ENCODE measurements around the gene CNOT6. TPM values are rescaled to one million over a fixed set of nuclear protein-coding genes. Genes with fewer than 3 reads are reported as not detected.

CNOT6 gene
- total and polyA plus RNA-seq, 4 donors = 6.2 to 17.6 (median 14.2) TPM

DNA sequence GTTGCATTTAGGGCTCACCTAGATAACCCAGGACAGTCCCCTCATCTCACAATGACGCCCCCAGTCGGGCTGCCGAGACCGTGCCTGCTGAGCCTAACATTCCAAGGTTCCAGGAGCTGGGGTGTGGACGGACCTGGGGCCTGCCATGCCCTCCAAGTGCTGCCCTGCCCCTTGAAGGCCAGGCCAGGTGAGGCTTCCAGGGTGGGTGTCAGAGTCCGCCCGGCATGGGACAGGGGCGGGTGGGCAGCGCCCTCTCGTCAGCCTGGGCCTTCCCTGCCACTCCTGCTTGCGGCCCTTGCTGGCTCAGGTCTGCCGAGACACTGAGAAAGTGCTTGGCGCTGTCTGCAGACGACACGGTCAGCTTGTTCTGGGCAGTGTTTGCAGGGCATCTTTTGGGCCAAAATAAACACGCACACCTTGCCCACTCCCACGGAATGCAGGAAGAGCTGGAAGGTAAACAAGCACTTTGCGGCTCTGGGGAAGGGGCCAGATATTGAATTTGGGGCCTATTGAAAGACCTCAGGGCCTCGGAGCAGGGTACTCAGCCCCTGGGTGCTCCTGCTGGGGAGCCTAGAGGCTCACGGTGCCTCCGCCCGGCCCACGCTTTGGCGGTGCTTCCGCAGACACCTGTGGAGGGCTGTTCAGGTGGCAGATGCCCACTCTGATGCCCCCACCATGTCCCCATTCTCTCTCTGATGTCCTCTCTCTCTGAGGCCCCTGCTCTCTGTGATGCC is 101.4 kb downstream of the CNOT6 start:
- DNase-seq (no peak), ATAC-seq (ENCODE audit: low FRiP score) (no peak)
- H3K4me1 ChIP-seq (ENCODE audit: control insufficient read depth in 1 of 2, insufficient read depth in 2 of 2, low read length in 2 of 2) = no peaks in the 10 kb centered on the region
- no peaks in the 10 kb centered on the region for H3K9me3 ChIP-seq (ENCODE audit: control insufficient read depth, low read length)
- no peaks in the 10 kb centered on the region for H3K36me3 ChIP-seq (ENCODE audit: control insufficient read depth in 1 of 2, insufficient read depth in 2 of 2, low read length in 1 of 2)
- H3K27me3 ChIP-seq (ENCODE audit: control insufficient read depth in 1 of 2, insufficient read depth in 2 of 2, low read length in 1 of 2) = no peaks in the 10 kb centered on the region
- intact Hi-C loops (cut with DNase I) = no loop called here
- H3K27ac ChIP-seq (ENCODE audit: low read depth in 1 of 2, low read length in 2 of 2) = no peak overlapping the region
- H3K4me3 ChIP-seq (ENCODE audit: low read length in 2 of 2) = no peak overlapping the region
- WGBS, 2 donors = 80 to 84% methylated on average over 25 of the region's 25 CpGs

DNA sequence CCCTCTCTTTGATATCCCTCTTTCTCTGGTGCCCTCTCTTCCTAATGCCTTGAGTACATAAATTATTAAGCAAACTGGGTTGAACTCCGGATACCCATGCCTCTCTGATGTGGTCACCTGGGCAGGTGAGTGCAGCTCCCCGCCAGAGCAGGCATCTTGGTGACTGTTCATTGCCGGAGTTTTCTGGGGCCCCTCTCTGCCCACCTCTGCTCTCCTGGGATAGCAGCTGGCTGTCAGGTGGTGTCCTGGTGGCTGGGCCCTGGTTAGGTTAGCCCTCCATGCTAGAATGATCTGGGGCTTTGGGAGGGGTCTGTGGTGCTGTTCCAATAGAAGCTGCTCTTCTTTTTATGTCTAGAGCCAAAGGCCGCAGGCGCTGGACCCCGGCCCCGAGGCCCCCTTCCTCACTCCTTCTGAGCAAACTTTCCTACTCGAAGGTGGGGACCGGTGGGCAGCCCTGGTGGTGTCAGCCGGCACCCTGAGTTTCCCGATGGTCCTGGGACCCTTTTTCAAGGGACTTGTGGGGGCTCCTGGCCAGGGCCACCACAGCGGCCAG is 102.0 kb downstream of the CNOT6 start:
- Histone ChIP-seq H3K27me3 (ENCODE audit: control insufficient read depth in 1 of 2, insufficient read depth in 2 of 2, low read length in 1 of 2) (no peaks in the 10 kb centered on the region), H3K9me3 (ENCODE audit: control insufficient read depth, low read length) (no peaks in the 10 kb centered on the region), H3K4me1 (ENCODE audit: control insufficient read depth in 1 of 2, insufficient read depth in 2 of 2, low read length in 2 of 2) (no peaks in the 10 kb centered on the region), H3K36me3 (ENCODE audit: control insufficient read depth in 1 of 2, insufficient read depth in 2 of 2, low read length in 1 of 2) (no peaks in the 10 kb centered on the region), H3K4me3 (ENCODE audit: low read length in 2 of 2) (no peak overlapping the region), H3K27ac (ENCODE audit: low read depth in 1 of 2, low read length in 2 of 2) (no peak overlapping the region)
- WGBS, 2 donors = 89 to 93% methylated on average over 12 of the region's 12 CpGs
- no peak for ATAC-seq (ENCODE audit: low FRiP score)
- no peak for DNase-seq
- intact Hi-C loops (cut with DNase I) = no loop called here

DNA sequence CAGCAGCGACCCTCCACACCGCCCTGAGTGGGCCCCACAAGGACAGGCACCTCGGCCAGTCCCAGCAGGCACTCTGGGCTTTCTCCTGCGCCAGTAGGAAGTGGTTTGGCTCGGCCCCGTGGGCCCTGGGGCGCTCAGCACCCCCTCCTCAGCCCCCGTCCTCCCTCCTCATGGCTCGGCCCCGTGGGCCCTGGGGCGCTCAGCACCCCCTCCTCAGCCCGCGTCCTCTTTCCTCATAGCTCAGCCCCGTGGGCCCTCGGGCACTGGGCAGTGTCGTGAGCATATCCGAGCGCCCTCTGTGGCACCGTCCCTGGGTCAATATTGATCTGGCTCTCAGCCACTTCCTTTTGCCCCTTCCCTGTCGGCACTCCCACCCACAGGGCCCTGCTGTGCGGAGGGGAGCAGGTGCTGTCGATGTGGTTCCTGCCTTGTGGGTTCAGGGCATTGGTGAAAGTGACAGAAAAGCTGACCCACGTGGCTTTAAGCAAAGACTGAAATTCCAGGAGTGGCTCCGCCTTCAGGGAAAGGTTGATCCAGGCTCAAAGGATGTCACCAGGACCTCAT is 102.6 kb downstream of the CNOT6 start:
- DNase-seq = no peak
- intact Hi-C loops (cut with DNase I) = no loop called here
- no peak for ATAC-seq (ENCODE audit: low FRiP score)
- H3K27ac ChIP-seq (ENCODE audit: low read depth in 1 of 2, low read length in 2 of 2) = no peak overlapping the region
- 68 to 69% methylated on average over 22 to 24 of the region's 24 CpGs for WGBS, 2 donors
- H3K4me3 ChIP-seq (ENCODE audit: low read length in 2 of 2) = no peak overlapping the region
- no peaks in the 10 kb centered on the region for H3K36me3 ChIP-seq (ENCODE audit: control insufficient read depth in 1 of 2, insufficient read depth in 2 of 2, low read length in 1 of 2)
- no peaks in the 10 kb centered on the region for H3K9me3 ChIP-seq (ENCODE audit: control insufficient read depth, low read length)
- H3K4me1 ChIP-seq (ENCODE audit: control insufficient read depth in 1 of 2, insufficient read depth in 2 of 2, low read length in 2 of 2) = no peaks in the 10 kb centered on the region
- no peaks in the 10 kb centered on the region for H3K27me3 ChIP-seq (ENCODE audit: control insufficient read depth in 1 of 2, insufficient read depth in 2 of 2, low read length in 1 of 2)

DNA sequence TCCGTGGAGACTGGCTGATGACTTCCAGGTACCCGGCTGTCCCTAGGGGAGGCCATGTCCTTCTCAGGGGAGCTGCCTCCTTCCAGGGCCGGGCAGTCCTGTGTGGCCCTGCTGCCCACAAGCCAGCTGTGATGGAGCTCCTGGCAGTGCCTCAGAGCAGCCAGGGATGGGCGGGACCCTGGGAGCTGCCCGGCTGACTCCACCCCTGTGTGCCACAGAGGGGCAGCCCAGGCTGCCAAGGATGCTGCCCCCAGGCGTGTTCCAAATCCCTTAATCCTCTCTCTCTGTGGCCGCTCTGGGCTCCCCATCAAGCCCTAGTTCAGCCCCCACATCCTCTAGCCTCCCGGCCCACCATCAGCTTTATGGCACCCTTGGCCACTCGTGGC is 104.1 kb downstream of the CNOT6 start:
- Histone ChIP-seq H3K4me1 (ENCODE audit: control insufficient read depth in 1 of 2, insufficient read depth in 2 of 2, low read length in 2 of 2) (no peaks in the 10 kb centered on the region), H3K27ac (ENCODE audit: low read depth in 1 of 2, low read length in 2 of 2) (no peak overlapping the region), H3K9me3 (ENCODE audit: control insufficient read depth, low read length) (no peaks in the 10 kb centered on the region), H3K27me3 (ENCODE audit: control insufficient read depth in 1 of 2, insufficient read depth in 2 of 2, low read length in 1 of 2) (no peaks in the 10 kb centered on the region), H3K4me3 (ENCODE audit: low read length in 2 of 2) (no peak overlapping the region), H3K36me3 (ENCODE audit: control insufficient read depth in 1 of 2, insufficient read depth in 2 of 2, low read length in 1 of 2) (no peaks in the 10 kb centered on the region)
- intact Hi-C loops (cut with DNase I) = no loop called here
- WGBS, 2 donors = 78 to 79% methylated on average over 9 of the region's 9 CpGs
- ATAC-seq (ENCODE audit: low FRiP score) (no peak), DNase-seq (peak in 1 of 2 donors; percentile 52)

DNA sequence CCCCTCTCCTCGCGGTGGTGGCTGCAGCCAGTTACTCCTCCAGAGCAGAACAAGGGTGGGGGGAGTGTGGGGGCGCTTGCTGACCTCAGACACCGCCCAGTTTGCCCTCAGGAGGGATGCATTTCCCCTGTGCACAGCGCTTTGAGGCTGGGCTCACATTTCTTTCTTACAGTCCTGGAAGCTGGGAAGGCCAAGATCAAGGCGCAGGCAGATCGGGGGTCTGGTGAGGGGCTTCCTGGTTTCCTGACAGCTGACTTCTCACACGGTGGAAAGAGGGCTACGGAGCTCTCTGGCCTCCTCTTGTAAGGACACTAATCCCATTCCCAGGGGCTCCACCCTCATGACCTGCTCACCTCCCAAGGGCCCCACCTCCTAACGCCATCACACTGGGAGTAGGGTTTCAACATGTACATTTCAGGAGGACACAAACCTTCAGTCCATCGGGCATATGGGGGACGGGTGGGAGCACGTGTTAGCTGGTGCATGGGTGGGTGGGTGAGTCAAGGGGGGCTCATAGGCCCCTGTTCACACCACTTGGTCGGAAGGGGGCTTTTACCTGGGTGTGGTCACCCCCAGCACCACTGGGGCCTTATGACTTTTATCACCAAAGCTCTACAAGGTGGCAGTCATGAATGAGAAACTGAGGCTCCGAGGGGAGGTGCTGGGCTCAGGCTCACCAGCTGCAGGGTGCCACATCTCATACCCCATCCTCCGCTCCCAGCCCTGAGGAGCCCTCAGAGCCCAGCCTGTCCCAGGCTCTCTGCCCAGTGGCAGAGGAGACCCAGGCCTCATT is 104.8 kb downstream of the CNOT6 start:
- Histone ChIP-seq H3K36me3 (ENCODE audit: control insufficient read depth in 1 of 2, insufficient read depth in 2 of 2, low read length in 1 of 2) (no peaks in the 10 kb centered on the region), H3K4me1 (ENCODE audit: control insufficient read depth in 1 of 2, insufficient read depth in 2 of 2, low read length in 2 of 2) (no peaks in the 10 kb centered on the region), H3K9me3 (ENCODE audit: control insufficient read depth, low read length) (no peaks in the 10 kb centered on the region), H3K4me3 (ENCODE audit: low read length in 2 of 2) (no peak overlapping the region), H3K27ac (ENCODE audit: low read depth in 1 of 2, low read length in 2 of 2) (no peak overlapping the region), H3K27me3 (ENCODE audit: control insufficient read depth in 1 of 2, insufficient read depth in 2 of 2, low read length in 1 of 2) (no peaks in the 10 kb centered on the region)
- WGBS, 2 donors = 90 to 93% methylated on average over 16 of the region's 16 CpGs
- DNase-seq (peak in 1 of 2 donors; percentile 23), ATAC-seq (ENCODE audit: low FRiP score) (no peak)
- intact Hi-C loops (cut with DNase I) = no loop called here

DNA sequence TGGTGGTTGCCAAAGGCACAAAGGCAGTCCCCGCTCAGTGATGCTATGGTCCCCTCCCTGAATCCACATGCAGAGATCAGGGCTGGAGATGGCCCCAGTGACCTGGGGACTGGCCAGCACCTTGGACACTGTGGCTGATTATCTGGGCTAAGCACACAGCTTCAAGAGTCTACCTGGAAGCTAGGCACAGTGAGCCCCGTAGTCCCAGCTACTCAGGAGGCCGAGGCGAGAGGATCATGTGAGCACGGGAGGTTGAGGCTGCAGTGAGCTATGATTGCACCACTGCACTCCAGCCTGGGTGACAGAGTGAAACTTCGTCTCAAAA is 105.4 kb downstream of the CNOT6 start:
- peak in 1 of 2 donors; percentile 37 for DNase-seq
- no peaks in the 10 kb centered on the region for H3K27me3 ChIP-seq (ENCODE audit: control insufficient read depth in 1 of 2, insufficient read depth in 2 of 2, low read length in 1 of 2)

DNA sequence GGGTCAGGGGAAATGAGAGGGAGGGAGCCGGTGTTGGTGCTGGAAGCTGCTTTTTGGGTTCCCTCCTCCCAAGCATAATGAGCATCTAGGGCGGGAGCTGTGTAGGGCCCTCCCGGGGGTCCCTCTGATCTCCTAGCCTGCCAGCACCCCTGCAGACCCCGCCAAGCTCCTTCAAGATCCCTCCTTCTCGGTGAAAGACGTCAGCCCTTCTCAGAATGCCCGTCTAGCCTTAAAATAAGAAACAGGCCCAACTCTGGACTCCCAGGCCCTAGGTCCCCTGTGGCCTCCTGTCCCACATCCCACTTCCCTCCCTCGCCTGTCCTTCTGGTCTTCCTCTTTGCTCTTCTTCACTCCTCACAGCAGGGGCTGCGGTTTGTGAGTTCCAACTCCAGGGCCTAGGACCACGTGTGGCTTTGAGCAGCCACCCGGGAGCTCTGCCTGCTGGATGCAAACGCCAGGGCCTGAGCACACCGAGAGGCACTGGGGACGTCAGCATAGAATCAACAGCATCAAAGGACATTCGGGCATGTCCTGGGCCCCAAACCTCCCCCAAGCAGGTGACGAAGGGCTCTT is 105.9 kb downstream of the CNOT6 start:
- 74 to 77% methylated on average over 16 of the region's 16 CpGs for WGBS, 2 donors
- ATAC-seq (ENCODE audit: low FRiP score) (no peak), DNase-seq (peak in 1 of 2 donors; percentile 32)
- H3K4me1 ChIP-seq (ENCODE audit: control insufficient read depth in 1 of 2, insufficient read depth in 2 of 2, low read length in 2 of 2) = no peaks in the 10 kb centered on the region
- no peak overlapping the region for H3K27ac ChIP-seq (ENCODE audit: low read depth in 1 of 2, low read length in 2 of 2)
- no peaks in the 10 kb centered on the region for H3K9me3 ChIP-seq (ENCODE audit: control insufficient read depth, low read length)
- intact Hi-C loops (cut with DNase I) = no loop called here
- no peak overlapping the region for H3K4me3 ChIP-seq (ENCODE audit: low read length in 2 of 2)
- no peaks in the 10 kb centered on the region for H3K36me3 ChIP-seq (ENCODE audit: control insufficient read depth in 1 of 2, insufficient read depth in 2 of 2, low read length in 1 of 2)
- H3K27me3 ChIP-seq (ENCODE audit: control insufficient read depth in 1 of 2, insufficient read depth in 2 of 2, low read length in 1 of 2) = no peaks in the 10 kb centered on the region

More for the DNA sequence above, 105.4 kb downstream of the CNOT6 start:
- intact Hi-C loops (cut with DNase I) = no loop called here
- ATAC-seq (ENCODE audit: low FRiP score) = no peak
- Histone ChIP-seq H3K4me3 (ENCODE audit: low read length in 2 of 2) (no peak overlapping the region), H3K4me1 (ENCODE audit: control insufficient read depth in 1 of 2, insufficient read depth in 2 of 2, low read length in 2 of 2) (no peaks in the 10 kb centered on the region), H3K36me3 (ENCODE audit: control insufficient read depth in 1 of 2, insufficient read depth in 2 of 2, low read length in 1 of 2) (no peaks in the 10 kb centered on the region), H3K27ac (ENCODE audit: low read depth in 1 of 2, low read length in 2 of 2) (no peak overlapping the region), H3K9me3 (ENCODE audit: control insufficient read depth, low read length) (no peaks in the 10 kb centered on the region)
- 91 to 94% methylated on average over 6 of the region's 6 CpGs for WGBS, 2 donors

DNA sequence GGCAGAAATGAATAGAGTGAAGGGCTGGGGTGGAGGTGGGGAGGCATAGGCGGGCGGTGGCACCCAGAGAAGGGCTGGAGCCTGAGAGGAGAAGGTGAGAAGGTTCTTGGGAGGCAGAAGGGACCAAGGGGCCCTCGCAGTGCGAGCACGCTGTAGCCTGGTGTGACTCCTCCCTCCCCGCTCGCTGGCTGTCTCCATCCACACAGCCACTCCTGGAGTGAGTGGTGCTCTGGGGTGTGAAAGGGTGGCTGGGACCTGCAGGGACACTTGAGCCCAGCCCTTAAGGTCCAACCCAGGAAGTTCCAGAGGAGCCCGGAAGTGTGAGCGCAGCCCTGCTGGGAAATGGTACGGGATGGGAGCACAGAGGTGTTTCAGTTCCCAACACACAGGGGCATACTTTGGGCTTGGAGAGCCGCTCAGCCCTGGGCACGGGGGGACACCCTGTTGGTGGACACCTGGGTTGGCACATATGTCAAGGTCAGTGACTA is 106.4 kb downstream of the CNOT6 start:
- Histone ChIP-seq H3K36me3 (ENCODE audit: control insufficient read depth in 1 of 2, insufficient read depth in 2 of 2, low read length in 1 of 2) (no peaks in the 10 kb centered on the region), H3K27me3 (ENCODE audit: control insufficient read depth in 1 of 2, insufficient read depth in 2 of 2, low read length in 1 of 2) (no peaks in the 10 kb centered on the region), H3K27ac (ENCODE audit: low read depth in 1 of 2, low read length in 2 of 2) (no peak overlapping the region), H3K4me3 (ENCODE audit: low read length in 2 of 2) (no peak overlapping the region), H3K4me1 (ENCODE audit: control insufficient read depth in 1 of 2, insufficient read depth in 2 of 2, low read length in 2 of 2) (no peaks in the 10 kb centered on the region), H3K9me3 (ENCODE audit: control insufficient read depth, low read length) (no peaks in the 10 kb centered on the region)
- intact Hi-C loops (cut with DNase I) = no loop called here
- ATAC-seq (ENCODE audit: low FRiP score) = no peak
- peak in 1 of 2 donors; percentile 42 for DNase-seq
- 85 to 88% methylated on average over 10 to 12 of the region's 12 CpGs for WGBS, 2 donors
